Mucosa of descending colon (tissue), 3 donors: ENCODE data around the gene GDPGP1. TPM values are rescaled to one million over a fixed set of nuclear protein-coding genes. Genes with fewer than 3 reads are reported as not detected.
A peak's percentile ranks its signal among the peaks of the same experiment; 100 is the strongest.
"Not testable (repeated sequence)": the region's sequence is repeated elsewhere in the genome, so short reads cannot be mapped to it uniquely, and the experiment has no call there.

Experiments used
- ATAC-seq: fragments of 200-7000 bp; cut with Tn5 transposase; one replicate; pipeline ENCODE4 v1.9.1; 2020; ENCODE audit warnings: mild to moderate bottlenecking, moderate library complexity
- DNase-seq, 3 donors: peaks; one replicate each; pipeline ENCODE4 v3.0.0-alpha.2; 2020
- H3K36me3 ChIP-seq: fragments of 200-600 bp; one replicate; pipeline ENCODE4 v1.8.0; 2021; ENCODE audit warnings: low read depth, mild to moderate bottlenecking
- H3K4me1 ChIP-seq: fragments of 200-600 bp; one replicate; pipeline ENCODE4 v1.8.0; 2021; ENCODE audit warnings: low read depth, mild to moderate bottlenecking
- H3K4me3 ChIP-seq: fragments of 200-600 bp; one replicate; pipeline ENCODE4 v1.8.0; 2021; ENCODE audit warnings: mild to moderate bottlenecking
- H3K9me3 ChIP-seq: fragments of 200-600 bp; one replicate; pipeline ENCODE4 v1.8.0; 2021; ENCODE audit warnings: mild to moderate bottlenecking
- CTCF ChIP-seq: fragments of 200-600 bp; IDR thresholded peaks from one replicate; pipeline ENCODE4 v1.8.0; 2022; ENCODE audit warnings: antibody characterized with exemption, mild to moderate bottlenecking
- intact Hi-C, 2 donors: fragments of 100-400 bp; cut with DNase I in 1 of 2; cut with micrococcal nuclease in 1 of 2; formaldehyde crosslinking; loops; one replicate each; pipeline versions ENCODE4 v1.11.0 to v1.11.1; 2022; cut with DNase I, micrococcal nuclease
- total RNA-seq, 3 donors: library from RNA; stranded (reverse); fragmentation: NEBNext Ultra II Directional in 2 of 3; extraction: Animal tissue kit (Norgen Biotek cat#: 25700) in 2 of 3; gene quantifications; one replicate each; pipeline versions ENCODE4 v1.2.1 to v1.2.4, GENCODE V29; 2021 to 2023
- donor health status: DM: no; HTN: no; CAD: no; lungs with moderate emphysema.
- donor health status: DM: no; HTN: no; CAD: no.
- donor health status: DM: no; HTN: yes; CAD: no.

Gene GDPGP1
- total RNA-seq, 3 donors from 2014 or later: 18.2 to 25.5 (median 19.3) TPM

- Histone ChIP-seq H3K36me3 (no peaks in the 10 kb centered on the region), H3K4me1 (peaks cover 15% of the 10 kb centered on the region), H3K9me3 (no peaks in the 10 kb centered on the region), H3K4me3 (peak within 1 kb of the TSS; percentile 6)
- DNase-seq (peak; percentile 98 to 100 (median 98)), ATAC-seq (peak; percentile 98)
- intact Hi-C loops: no loop called here
- no peak for TF ChIP-seq CTCF
Observed at GRCh38 chr15:90249203-90249863, 15.3 kb downstream of the GDPGP1 start, which contains the start of gene TTLL13. TTLL13 (plus strand) TSS chr15:90249556; CDS start chr15:90250631, 1,075 bp downstream.

- no peak for ATAC-seq
- peak in 1 of 3 donors; percentile 7 for DNase-seq
- intact Hi-C loops: no loop called here
- H3K4me1 ChIP-seq: no peaks in the 10 kb centered on the region
- no peak overlapping the region for H3K4me3 ChIP-seq
- no peak for TF ChIP-seq CTCF
- no peaks in the 10 kb centered on the region for H3K9me3 ChIP-seq
- H3K36me3 ChIP-seq: no peaks in the 10 kb centered on the region
Observed at GRCh38 chr15:90257776-90258175, 23.8 kb downstream of the GDPGP1 start.

DNA sequence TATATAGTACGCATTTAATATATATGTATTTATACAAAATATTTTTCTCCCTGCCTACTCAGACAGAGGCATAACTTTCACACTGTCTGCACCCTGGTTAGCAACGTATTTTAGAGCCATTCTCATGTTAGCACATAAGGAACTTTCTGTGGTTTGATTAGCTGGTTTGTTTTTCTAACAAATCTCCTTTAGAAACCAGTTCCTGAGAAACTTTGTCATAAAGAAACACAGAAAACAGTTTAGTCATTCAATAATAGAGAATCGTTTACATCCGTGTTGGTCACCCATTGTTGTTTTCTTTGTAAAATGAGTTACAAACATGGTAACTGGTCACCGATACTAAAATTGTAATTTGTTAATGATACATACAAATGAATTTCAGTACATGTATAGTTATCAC is 25.5 kb downstream of the GDPGP1 start:
- DNase-seq: no peak
- intact Hi-C loops: no loop called here
- peaks cover 4% of the 10 kb centered on the region for H3K4me1 ChIP-seq

DNA sequence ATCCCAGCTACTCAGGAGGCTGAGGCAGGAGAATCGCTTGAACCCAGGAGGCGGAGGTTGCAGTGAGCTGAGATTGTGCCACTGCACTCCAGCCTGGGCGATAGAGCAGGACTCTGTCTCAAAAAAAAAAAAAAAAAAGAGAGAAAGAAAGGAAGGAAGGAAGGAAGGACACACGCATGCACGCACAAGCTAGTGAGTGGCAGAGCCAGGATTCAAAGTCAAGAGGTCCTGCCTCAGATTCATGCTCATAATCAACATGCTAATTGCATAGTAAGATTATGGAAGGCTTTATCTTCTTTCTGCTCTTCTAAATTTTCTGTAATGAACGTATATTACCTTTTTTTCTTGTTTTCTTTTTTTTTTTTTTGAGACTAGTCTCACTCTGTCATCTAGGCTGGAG is 26.7 kb downstream of the GDPGP1 start:
- ATAC-seq, intact Hi-C loops: not testable (repeated sequence)

More for the DNA sequence above, 25.5 kb downstream of the GDPGP1 start:
- Histone ChIP-seq H3K9me3 (no peaks in the 10 kb centered on the region), H3K36me3 (no peaks in the 10 kb centered on the region), H3K4me3 (no peak overlapping the region)
- TF ChIP-seq CTCF: no peak
- no peak for ATAC-seq

DNA sequence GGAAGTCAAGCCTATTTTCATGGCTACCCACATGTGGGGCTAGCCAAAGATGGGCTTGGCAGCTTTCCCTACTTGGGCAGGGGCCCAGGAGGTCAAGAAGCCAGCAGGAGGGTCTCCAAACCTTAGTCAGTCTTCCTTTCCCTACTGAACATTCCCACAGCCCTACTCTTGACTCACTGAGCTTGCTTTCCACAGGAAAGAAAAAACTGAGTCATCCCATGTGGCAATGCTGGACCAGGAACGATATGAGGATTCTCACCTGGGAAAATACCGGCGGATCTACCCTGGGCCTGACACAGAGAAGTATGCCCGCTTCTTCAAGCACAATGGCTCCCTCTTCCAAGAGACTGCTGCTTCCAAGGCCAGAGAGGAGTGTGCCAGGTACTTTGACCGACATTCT is 27.8 kb downstream of the GDPGP1 start:
- DNase-seq (peak in 1 of 3 donors; percentile 25), ATAC-seq (peak; percentile 0)
- Histone ChIP-seq H3K9me3 (no peaks in the 10 kb centered on the region), H3K36me3 (no peaks in the 10 kb centered on the region), H3K4me3 (no peak overlapping the region), H3K4me1 (peaks cover 8% of the 10 kb centered on the region)
- intact Hi-C loops: no loop called here
- TF ChIP-seq CTCF: no peak

More for the DNA sequence above, 26.7 kb downstream of the GDPGP1 start:
- DNase-seq, H3K4me3 ChIP-seq, H3K36me3 ChIP-seq, H3K4me1 ChIP-seq, H3K9me3 ChIP-seq: not testable (repeated sequence)

DNA sequence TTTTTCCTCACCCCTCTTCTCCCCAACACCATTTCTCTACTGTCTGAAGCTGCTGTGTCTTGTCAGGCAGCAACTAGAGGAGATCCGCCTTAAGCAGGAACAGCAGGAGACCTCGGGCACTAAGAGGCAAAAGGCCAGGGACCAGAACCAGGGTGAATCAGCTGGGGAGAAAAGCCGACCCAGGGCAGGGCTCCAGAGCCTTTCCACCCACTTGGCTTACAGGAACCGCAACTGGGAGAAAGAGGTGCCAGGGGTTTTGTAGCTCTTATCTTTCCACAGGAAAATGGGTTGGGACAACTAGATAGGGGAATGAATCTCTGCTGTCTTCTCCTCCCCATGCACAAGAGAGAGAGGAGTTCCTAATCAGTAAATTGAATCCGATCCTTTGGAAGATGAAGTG is 28.4 kb downstream of the GDPGP1 start:
- Histone ChIP-seq H3K9me3 (no peaks in the 10 kb centered on the region), H3K4me1 (peaks cover 14% of the 10 kb centered on the region), H3K36me3 (no peaks in the 10 kb centered on the region), H3K4me3 (no peak overlapping the region)
- ATAC-seq (no peak), DNase-seq (peak in 1 of 3 donors; percentile 35)
- TF ChIP-seq CTCF: no peak
- intact Hi-C loops: no loop called here
